GM12801 (cell line): ENCODE measurements around the gene JCAD.

Experiments used
- TF ChIP-seq, protein P1 (sequence below): IDR thresholded peaks from one replicate; pipeline ENCODE4 v1.5.1; 2011; ENCODE audit warnings: control low read depth; ENCODE audit not compliant: insufficient read length; ENCODE audit errors: extremely low read depth

JCAD gene

DNA sequence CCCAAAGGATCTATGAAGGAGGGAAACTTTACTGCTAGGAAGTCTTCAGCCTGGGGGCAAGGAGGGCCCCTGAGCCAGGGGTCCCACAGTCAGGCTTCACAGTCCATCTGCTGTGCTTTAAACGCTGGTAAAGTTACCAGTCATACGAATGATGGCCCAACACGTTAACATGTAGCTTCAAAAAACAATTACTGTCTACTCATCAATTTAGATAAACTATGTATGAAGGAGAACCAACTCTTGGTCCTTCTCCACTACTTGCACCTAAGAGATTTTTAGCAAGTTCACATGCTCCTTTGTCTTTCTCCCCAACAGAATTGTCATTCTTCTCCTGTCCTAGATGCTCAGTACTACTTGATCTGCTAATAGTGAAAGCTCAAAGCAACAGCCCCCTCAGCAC, 16.6 kb downstream of the JCAD start:
- TF ChIP-seq, protein P1, sequence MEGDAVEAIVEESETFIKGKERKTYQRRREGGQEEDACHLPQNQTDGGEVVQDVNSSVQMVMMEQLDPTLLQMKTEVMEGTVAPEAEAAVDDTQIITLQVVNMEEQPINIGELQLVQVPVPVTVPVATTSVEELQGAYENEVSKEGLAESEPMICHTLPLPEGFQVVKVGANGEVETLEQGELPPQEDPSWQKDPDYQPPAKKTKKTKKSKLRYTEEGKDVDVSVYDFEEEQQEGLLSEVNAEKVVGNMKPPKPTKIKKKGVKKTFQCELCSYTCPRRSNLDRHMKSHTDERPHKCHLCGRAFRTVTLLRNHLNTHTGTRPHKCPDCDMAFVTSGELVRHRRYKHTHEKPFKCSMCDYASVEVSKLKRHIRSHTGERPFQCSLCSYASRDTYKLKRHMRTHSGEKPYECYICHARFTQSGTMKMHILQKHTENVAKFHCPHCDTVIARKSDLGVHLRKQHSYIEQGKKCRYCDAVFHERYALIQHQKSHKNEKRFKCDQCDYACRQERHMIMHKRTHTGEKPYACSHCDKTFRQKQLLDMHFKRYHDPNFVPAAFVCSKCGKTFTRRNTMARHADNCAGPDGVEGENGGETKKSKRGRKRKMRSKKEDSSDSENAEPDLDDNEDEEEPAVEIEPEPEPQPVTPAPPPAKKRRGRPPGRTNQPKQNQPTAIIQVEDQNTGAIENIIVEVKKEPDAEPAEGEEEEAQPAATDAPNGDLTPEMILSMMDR, result no peak

DNA sequence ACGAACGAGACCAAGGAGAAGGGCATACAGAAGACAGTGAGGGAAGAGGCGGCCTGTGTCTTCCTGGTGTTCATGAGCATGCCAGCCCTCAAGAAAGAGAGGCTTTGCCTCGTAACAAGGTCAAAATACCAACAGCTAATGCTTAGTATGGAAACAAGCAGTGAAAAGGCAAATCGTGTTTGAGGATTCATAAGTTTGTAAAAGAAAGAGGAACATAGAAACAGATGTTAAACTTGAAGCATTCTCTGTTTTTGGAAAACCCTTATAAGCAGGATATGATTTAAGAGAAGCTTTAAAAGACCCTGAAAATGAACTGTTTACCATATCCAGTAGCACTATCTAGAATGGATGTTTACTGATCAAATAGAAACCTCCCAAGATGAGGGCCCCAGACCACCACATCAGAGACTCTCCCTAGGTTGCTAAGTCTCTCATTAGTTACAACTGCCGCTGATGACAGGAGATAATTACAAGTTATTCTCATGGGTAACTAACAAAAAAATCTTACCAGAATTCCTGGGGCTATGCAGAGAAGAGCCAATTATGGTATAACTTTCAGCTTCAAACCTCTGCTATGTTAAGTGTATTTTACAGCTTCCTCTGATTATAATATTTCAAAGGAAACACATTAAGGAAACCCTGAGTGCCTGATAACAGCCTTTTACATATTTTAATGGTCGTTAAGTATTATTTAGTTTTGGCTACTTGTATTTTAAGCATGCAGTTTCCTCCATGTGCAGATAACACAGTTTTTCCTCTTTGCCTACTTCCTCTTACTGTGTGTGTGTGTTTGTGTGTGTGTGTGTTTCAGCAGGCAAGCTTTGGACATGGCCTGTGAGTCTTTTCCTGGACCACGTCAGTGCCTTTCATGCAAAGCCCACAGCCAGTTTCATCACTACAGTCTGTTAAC, 17.9 kb downstream of the JCAD start:
- TF ChIP-seq, protein P1, result no peak

DNA sequence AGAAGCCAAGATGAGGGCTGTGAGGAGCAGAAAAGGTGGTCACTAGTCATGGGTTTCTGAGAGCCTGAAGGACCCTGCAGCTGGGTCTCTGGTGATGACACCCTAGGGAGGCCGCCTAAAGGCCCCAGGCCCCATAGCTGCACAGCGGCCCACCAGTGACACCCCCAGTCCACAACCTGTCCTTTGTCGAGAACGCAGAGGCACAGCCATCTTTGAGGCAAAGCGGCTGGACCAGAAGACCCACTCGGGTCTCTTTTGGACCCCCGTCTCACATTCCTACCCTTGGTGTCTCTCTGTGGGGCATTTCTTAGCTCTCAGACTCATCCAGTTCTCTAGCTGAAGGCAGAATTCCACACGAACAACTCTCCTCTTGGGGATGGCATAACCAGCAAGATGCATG, 18.8 kb downstream of the JCAD start:
- TF ChIP-seq, protein P1, result no peak

DNA sequence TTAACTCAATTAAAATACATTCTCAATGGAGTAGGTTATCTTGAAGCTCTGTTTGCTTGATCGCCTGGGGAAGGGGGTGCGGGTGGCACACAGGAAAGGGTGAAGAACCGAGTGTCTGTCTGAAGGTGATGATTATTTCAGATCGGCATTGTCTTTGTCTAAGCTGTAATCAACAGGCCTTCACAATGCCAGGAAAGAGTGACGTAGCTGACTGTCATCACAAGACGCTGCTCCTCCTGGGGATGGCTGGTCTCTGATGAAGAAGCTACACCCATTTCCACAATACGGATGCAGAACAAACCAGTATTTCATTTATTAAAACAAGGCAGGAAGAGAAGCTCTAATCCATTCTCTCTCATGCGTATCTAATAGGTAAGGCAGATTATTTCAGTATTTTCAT, 19.4 kb downstream of the JCAD start:
- TF ChIP-seq, protein P1, result no peak

DNA sequence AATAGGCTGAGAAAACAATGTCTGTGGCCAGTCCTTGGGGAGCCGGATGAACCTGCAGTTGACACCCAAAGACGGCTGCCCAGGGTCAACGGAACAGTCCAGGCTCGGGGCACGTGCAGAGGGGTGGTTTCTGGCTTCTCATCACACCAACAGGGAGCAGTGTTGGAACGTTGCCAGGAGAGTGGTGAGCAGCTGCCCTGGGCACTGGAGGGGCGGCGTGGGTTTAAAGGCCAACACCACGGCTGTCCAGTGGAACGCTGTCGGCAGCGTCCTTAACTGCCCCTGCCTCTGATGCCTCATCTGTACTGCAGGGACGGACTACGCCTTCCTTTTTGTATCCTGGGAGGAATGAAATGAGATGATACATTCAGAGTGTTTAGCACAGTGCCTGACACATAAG, 19.8 kb downstream of the JCAD start:
- TF ChIP-seq, protein P1, result no peak

DNA sequence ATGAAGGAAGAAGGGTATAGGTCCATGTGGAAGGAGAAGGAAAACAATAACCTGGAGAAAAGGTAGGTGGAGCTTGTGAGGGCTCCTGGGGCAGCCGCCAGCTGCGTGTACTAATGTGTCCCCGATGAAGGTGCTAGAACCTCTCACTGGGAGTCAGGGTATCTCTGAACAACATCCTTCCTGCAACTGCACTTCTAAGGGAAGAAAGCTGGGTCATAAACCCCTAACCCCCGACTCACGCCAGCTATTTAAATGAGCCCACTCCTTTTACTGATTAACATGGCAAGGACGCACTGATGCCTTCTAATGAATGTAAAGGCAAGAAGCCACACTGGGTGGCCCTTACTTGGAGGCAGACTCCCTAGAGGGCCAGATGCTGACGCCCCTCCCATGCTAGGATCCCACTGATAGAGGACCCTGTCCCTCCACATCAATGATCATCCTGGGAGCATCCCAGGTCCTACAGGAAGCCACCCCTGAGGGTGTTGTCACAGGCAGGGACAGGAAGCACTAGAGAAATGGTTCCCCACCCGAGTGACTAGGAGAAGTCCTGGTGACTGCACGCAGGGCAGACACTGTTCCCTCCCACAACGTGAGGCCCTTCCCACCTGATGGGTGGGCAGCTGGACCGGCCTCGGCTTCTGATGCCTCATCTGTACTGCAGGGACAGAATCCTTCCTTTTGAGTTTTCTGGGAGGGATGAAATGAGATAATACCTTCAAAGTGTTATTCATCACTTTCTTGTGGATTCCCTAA, 20.4 kb downstream of the JCAD start:
- TF ChIP-seq, protein P1, result no peak

DNA sequence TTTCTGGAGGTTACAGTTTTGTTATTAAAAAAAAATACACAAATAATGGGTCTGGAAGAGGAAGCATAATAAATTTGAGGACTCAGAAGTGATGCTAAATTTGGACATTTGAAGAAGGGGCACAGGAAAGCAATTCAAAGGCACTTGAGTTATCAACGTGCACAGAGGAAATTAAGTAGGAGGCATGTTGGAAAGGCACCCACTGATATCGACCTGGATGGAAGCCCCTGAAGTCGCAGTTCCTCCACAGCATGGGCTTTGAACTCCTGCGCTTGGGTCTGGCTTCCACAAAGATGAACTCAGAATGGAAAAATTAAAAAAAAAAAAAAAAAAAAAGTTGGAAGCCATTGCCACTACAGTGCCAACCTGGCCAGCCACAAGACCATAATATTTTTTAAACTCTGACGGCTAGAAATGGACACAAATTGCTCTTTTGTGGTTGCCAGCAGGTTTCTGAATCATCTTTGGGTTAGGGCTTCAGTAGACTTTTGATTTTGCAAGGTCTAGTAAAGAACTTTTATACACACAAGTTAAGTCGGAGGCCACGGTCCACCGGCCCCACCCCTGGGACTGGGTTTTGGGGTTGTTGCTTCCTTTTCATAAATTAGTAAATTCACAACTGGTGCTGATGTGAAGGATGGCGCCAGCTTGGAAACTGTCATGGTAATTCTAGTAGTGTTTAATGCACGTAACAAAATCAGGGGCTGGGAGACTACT, 21.6 kb downstream of the JCAD start:
- TF ChIP-seq, protein P1, result no peak
